Endodermal cell (in vitro differentiated cells): ENCODE data around the gene CCDC184. TPM values are rescaled to one million over a fixed set of nuclear protein-coding genes. Genes with fewer than 3 reads are reported as not detected.

Experiments
- DNase-seq: peaks from one replicate; pipeline ENCODE4 v3.0.0-alpha.2; 2017
- H3K27ac ChIP-seq: 2 replicates; pipeline ENCODE4 v1.5.1; 2013; ENCODE audit warnings: mild to moderate bottlenecking, low read depth, low read length, moderate library complexity
- H3K27me3 ChIP-seq: 2 replicates; pipeline ENCODE4 v1.6.1; 2013; ENCODE audit warnings: mild to moderate bottlenecking, low read length, moderate library complexity; ENCODE audit not compliant: insufficient read depth, control insufficient read depth, poor library complexity, severe bottlenecking
- H3K36me3 ChIP-seq: 2 replicates; pipeline ENCODE4 v1.7.0; 2013; ENCODE audit warnings: mild to moderate bottlenecking, low read length, moderate library complexity; ENCODE audit not compliant: control insufficient read depth, insufficient read depth
- H3K4me1 ChIP-seq: one replicate; pipeline ENCODE4 v1.7.0; 2013; ENCODE audit warnings: low read length; ENCODE audit not compliant: control insufficient read depth, insufficient read depth
- H3K4me3 ChIP-seq: 2 replicates; pipeline ENCODE4 v1.5.1; 2013; ENCODE audit warnings: mild to moderate bottlenecking, low read length, moderate library complexity
- H3K9ac ChIP-seq: 2 replicates; pipeline ENCODE4 v1.6.1; 2013; ENCODE audit warnings: mild to moderate bottlenecking, low read length, moderate library complexity; ENCODE audit not compliant: poor library complexity, severe bottlenecking; ENCODE audit errors: extremely low read depth
- H3K9me3 ChIP-seq: 2 replicates; pipeline ENCODE4 v1.6.1; 2013; ENCODE audit warnings: mild to moderate bottlenecking, low read length, moderate library complexity; ENCODE audit not compliant: control insufficient read depth
- H3K27ac Mint-ChIP-seq: 2 replicates; pipeline ENCODE4 v1.8.0; 2020; ENCODE audit warnings: mixed read lengths
- H3K27me3 Mint-ChIP-seq: 2 replicates; pipeline ENCODE4 v1.8.0; 2021; ENCODE audit warnings: mild to moderate bottlenecking, mixed read lengths; ENCODE audit not compliant: insufficient read depth
- H3K36me3 Mint-ChIP-seq: 2 replicates; pipeline ENCODE4 v1.8.0; 2020; ENCODE audit warnings: low read depth, mixed read lengths
- H3K4me1 Mint-ChIP-seq: 2 replicates; pipeline ENCODE4 v1.8.0; 2020; ENCODE audit warnings: mixed read lengths
- H3K4me3 Mint-ChIP-seq: 2 replicates; pipeline ENCODE4 v1.8.0; 2020; ENCODE audit warnings: mild to moderate bottlenecking, moderate library complexity, mixed read lengths
- H3K9me3 Mint-ChIP-seq: 2 replicates; pipeline ENCODE4 v1.8.0; 2020; ENCODE audit warnings: mild to moderate bottlenecking, mixed read lengths
- WGBS, 2 experiments: methylation state at CpG; one replicate each; pipeline versions ENCODE4 v1.1.5 to v1.1.7; 2013; ENCODE audit warnings: missing lambda C conversion rate in 2 of 2, mixed read lengths in 1 of 2; ENCODE audit not compliant: insufficient coverage in 1 of 2, insufficient read length in 1 of 2; 5-methylcytosine and 5-hydroxymethylcytosine counted together
- total RNA-seq, 2 donors: library from RNA; stranded (reverse); fragmentation: NEBNext Ultra II Directional in 1 of 2; extraction: Animal tissue kit (Norgen Biotek cat#: 25700) in 1 of 2; gene quantifications; 2 replicates in 1 of 2; 3 replicates in 1 of 2; pipeline ENCODE4 v1.2.1, GENCODE V29; 2021
- TF ChIP-seq, protein P1 (sequence below): fragments of 200-600 bp; sonication (generic); conservative IDR thresholded peaks from 2 replicates; pipeline ENCODE4 v1.5.0; 2021; ENCODE audit warnings: antibody characterized with exemption, mild to moderate bottlenecking

CCDC184 gene
- total RNA-seq, 2 donors from 2014 or later = not detected

- no peaks in the 10 kb centered on the region for H3K9me3 Mint-ChIP-seq
- H3K36me3 ChIP-seq = no peaks in the 10 kb centered on the region
- TF ChIP-seq, protein P1, sequence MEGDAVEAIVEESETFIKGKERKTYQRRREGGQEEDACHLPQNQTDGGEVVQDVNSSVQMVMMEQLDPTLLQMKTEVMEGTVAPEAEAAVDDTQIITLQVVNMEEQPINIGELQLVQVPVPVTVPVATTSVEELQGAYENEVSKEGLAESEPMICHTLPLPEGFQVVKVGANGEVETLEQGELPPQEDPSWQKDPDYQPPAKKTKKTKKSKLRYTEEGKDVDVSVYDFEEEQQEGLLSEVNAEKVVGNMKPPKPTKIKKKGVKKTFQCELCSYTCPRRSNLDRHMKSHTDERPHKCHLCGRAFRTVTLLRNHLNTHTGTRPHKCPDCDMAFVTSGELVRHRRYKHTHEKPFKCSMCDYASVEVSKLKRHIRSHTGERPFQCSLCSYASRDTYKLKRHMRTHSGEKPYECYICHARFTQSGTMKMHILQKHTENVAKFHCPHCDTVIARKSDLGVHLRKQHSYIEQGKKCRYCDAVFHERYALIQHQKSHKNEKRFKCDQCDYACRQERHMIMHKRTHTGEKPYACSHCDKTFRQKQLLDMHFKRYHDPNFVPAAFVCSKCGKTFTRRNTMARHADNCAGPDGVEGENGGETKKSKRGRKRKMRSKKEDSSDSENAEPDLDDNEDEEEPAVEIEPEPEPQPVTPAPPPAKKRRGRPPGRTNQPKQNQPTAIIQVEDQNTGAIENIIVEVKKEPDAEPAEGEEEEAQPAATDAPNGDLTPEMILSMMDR = no peak
- H3K4me3 ChIP-seq = no peak overlapping the region
- H3K27me3 Mint-ChIP-seq = peaks cover 30% of the 10 kb centered on the region
- H3K36me3 Mint-ChIP-seq = no peaks in the 10 kb centered on the region
- H3K4me1 Mint-ChIP-seq = peaks cover 6% of the 10 kb centered on the region
- H3K27me3 ChIP-seq = peaks cover 25% of the 10 kb centered on the region
- H3K4me3 Mint-ChIP-seq = no peak overlapping the region
- no peak for DNase-seq
- H3K4me1 ChIP-seq = no peaks in the 10 kb centered on the region
- no peak overlapping the region for H3K27ac ChIP-seq
- H3K9ac ChIP-seq = no peak overlapping the region
- WGBS, 2 experiments = 88 to 93% methylated on average over 5 of the region's 5 CpGs
- no peaks in the 10 kb centered on the region for H3K9me3 ChIP-seq
- H3K27ac Mint-ChIP-seq = no peak overlapping the region
Measured at GRCh38 chr12:48160046-48160445, 23.4 kb upstream of the CCDC184 start.

DNA sequence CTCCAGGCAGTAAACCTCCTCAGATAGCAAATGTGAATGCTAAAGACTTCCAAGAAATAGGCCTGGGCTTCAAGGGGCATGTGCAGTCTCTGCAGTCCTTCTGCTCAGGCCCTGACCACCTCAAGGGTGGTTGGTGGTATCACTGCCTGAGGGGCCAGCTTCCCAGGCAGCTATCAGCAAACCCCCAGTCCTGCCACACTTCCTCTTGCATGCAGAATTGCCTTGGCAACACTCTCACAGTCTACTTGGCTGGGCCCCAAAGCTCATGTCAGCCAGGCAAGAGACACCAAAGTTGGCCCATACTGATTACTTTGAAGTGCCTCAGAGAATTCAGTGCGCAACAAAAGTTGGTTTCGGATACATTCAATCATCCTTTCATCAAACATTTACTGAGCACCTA lies 22.6 kb upstream of the CCDC184 start:
- peaks cover 31% of the 10 kb centered on the region for H3K27me3 ChIP-seq
- Mint-ChIP-seq H3K36me3 (no peaks in the 10 kb centered on the region), H3K27ac (no peak overlapping the region), H3K9me3 (no peaks in the 10 kb centered on the region), H3K27me3 (peaks cover 33% of the 10 kb centered on the region), H3K4me1 (peaks cover 6% of the 10 kb centered on the region), H3K4me3 (no peak overlapping the region)
- no peak overlapping the region for H3K27ac ChIP-seq
- H3K9ac ChIP-seq = no peak overlapping the region
- no peak for DNase-seq
- no peaks in the 10 kb centered on the region for H3K36me3 ChIP-seq
- 83 to 86% methylated on average over 1 to 2 of the region's 2 CpGs for WGBS, 2 experiments
- TF ChIP-seq, protein P1 = no peak
- H3K9me3 ChIP-seq = no peaks in the 10 kb centered on the region
- no peak overlapping the region for H3K4me3 ChIP-seq
- H3K4me1 ChIP-seq = no peaks in the 10 kb centered on the region

DNA sequence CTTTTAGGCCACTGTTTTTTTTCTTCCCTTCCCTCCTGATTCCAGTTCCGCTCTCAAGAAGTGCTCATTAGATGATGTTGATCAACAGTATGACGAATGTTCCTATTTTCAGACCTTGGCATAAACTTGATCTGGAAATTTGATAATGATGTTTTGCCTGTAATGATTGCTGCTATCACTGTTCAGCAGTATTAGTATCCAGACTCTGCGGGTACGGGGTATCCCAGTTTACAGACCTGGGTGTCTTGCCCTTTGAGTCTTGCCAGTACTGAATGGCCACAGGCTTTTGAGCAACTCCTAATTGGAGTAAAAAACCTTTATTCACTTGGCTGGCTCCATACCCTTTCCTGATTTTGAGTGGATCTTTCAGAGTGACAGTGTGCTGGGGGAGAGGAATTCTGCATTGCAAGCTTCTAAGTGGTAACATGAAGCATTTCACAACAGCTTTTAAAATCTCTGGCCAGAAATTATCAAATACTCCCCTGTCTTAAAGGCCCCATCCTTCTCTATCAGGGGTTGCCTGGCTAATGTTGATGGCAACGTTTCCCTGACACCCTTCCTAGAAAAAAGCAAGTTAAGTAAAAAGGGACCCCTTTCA lies 20.2 kb upstream of the CCDC184 start:
- Histone ChIP-seq H3K27ac (no peak overlapping the region), H3K4me3 (no peak overlapping the region), H3K9ac (no peak overlapping the region), H3K27me3 (peaks cover 39% of the 10 kb centered on the region), H3K4me1 (no peaks in the 10 kb centered on the region), H3K9me3 (no peaks in the 10 kb centered on the region), H3K36me3 (no peaks in the 10 kb centered on the region)
- Mint-ChIP-seq H3K27ac (no peak overlapping the region), H3K27me3 (peaks cover 42% of the 10 kb centered on the region), H3K9me3 (no peaks in the 10 kb centered on the region), H3K36me3 (no peaks in the 10 kb centered on the region), H3K4me1 (no peaks in the 10 kb centered on the region), H3K4me3 (no peak overlapping the region)
- DNase-seq = no peak
- TF ChIP-seq, protein P1 = no peak
- WGBS, 2 experiments = 69 to 85% methylated on average over 2 to 4 of the region's 5 CpGs
